ENCODE measurements around the gene PRAMEF20. TPM values are rescaled to one million over a fixed set of nuclear protein-coding genes. Genes with fewer than 3 reads are reported as not detected.
A peak's percentile ranks its signal among the peaks of the same experiment; 100 is the strongest.
"Not testable (repeated sequence)": the region's sequence is repeated elsewhere in the genome, so short reads cannot be mapped to it uniquely, and the experiment has no call there.

The PRAMEF20 gene
- under 1 TPM; 0.62 to 0.87 TPM for total RNA-seq
- 0.28 TPM for polyA plus RNA-seq (ENCODE audit: insufficient read depth, low read depth, low replicate concordance)
- long read RNA-seq, donor 1, result 0 reads
- long read RNA-seq, donor 2, result 0 reads

- 53 to 79% methylated on average over 4 of the region's 4 CpGs for WGBS, 2 donors
- H3K36me3 ChIP-seq (ENCODE audit: low read depth, missing control alignments); H3K27ac ChIP-seq; intact Hi-C loops (cut with DNase I; ENCODE audit: low total_unique reads); H3K4me3 ChIP-seq; DNase-seq; H3K4me1 ChIP-seq; H3K9me3 ChIP-seq; H3K27me3 ChIP-seq: not testable (repeated sequence)
Measured at GRCh38 chr1:13410150-13410549, at the start of gene PRAMEF20. PRAMEF20 (plus strand) TSS chr1:13410450; CDS start chr1:13416355, 5,905 bp downstream.

DNA sequence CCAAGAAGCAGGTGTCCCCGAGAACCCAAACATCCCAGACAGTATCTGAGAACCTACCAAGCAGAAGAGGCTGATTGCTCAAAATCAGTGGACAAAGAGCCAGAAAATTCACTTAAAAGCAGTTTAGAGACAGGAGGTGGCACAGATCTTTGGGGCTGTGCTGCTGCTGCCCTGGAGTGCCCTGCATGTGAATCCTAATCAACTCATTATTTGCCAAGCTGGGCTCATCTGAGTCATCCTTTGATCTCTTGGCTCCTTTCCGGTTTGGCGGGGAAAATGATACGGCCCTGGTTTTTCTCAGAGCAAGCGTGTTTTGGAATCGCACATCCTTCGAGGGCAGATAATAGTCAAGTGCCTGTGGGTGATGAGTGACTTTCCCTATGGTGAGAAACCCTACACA is 47.9 kb upstream of the PRAMEF20 start:
- DNase-seq; H3K36me3 ChIP-seq (ENCODE audit: low read depth, missing control alignments); H3K27me3 ChIP-seq; H3K9me3 ChIP-seq; H3K4me1 ChIP-seq; H3K4me3 ChIP-seq; H3K27ac ChIP-seq; intact Hi-C loops (cut with DNase I; ENCODE audit: low total_unique reads): not testable (repeated sequence)
- WGBS, 2 donors, result 83% methylated on average over 1 of the region's 7 CpGs; no CpG with 5 or more reads in 1 of the 2 donors

- 87 to 90% methylated on average over 2 to 3 of the region's 4 CpGs for WGBS, 2 donors
- H3K27me3 ChIP-seq; H3K4me3 ChIP-seq; H3K36me3 ChIP-seq (ENCODE audit: low read depth, missing control alignments); H3K9me3 ChIP-seq; H3K27ac ChIP-seq; H3K4me1 ChIP-seq; intact Hi-C loops (cut with DNase I; ENCODE audit: low total_unique reads); DNase-seq: not testable (repeated sequence)
Measured at GRCh38 chr1:13364928-13365327, 45.3 kb upstream of the PRAMEF20 start.

DNA sequence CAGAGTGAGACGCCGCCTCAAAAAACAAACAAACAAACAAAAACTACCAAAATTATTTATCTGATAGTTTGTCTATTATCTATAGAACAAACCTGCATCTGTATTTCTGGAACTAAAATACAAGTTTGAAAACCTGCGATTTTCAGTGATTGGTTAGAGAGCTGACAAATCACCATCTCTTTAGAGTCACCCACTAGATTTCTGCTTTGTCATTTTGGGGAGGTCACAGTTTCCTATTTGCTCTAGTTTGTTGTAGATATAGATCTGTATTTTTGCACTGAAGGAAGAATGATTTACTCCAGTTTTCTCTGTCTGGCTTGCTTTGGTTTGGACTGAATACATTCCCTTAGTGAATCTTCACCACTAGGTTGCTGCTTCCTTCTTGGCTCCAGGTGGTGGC is 43.7 kb upstream of the PRAMEF20 start:
- intact Hi-C loops (cut with DNase I; ENCODE audit: low total_unique reads); H3K9me3 ChIP-seq; H3K36me3 ChIP-seq (ENCODE audit: low read depth, missing control alignments); H3K4me1 ChIP-seq; H3K4me3 ChIP-seq; H3K27ac ChIP-seq; H3K27me3 ChIP-seq; DNase-seq: not testable (repeated sequence)
- WGBS, 2 donors, result 86 to 88% methylated on average over 3 of the region's 3 CpGs

DNA sequence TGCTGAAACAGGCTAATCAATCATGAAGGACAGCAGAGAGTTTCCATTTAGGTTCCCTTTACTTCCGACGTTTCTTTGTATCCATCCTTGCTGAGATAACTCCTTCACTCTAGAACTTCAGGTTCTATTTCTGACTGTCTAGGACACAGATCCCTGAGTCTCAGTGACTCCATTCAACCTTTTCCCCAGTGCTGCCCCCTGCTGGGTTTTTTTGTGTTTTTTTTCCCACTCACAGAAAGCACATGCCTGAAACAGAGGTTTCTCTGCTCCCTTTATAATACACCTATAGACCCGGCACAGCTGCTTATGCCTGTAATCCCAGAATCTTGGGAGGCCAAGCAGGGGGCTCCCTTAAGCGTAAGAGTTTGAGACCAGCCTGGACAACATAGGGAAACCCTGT is 41.7 kb upstream of the PRAMEF20 start:
- H3K4me3 ChIP-seq, result not testable (repeated sequence)

DNA sequence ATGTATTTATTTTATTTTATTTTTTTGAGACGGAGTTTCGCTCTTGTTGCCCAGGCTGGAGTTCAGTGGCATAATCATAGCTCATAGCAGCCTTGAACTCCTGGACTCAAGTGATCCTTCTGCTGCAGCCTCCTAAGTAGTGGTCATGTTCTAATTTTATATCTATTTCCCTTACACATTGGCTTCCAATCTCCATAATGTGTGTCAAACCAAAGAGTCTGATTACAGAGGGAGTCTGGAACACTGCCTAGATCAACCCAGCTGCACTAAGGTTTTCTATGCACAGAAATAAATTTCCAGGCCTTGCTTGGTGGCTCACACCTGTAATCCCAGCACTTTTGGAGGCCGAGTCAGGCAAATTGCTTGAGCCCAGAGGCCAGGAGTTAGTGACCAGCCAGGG is 31.3 kb upstream of the PRAMEF20 start:
- H3K36me3 ChIP-seq (ENCODE audit: low read depth, missing control alignments); H3K9me3 ChIP-seq; H3K4me3 ChIP-seq; intact Hi-C loops (cut with DNase I; ENCODE audit: low total_unique reads); H3K4me1 ChIP-seq; DNase-seq; H3K27ac ChIP-seq; H3K27me3 ChIP-seq: not testable (repeated sequence)
- WGBS, 2 donors, result 80 to 95% methylated on average over 3 of the region's 3 CpGs

More for the DNA sequence above, 41.7 kb upstream of the PRAMEF20 start:
- H3K9me3 ChIP-seq; H3K27me3 ChIP-seq; H3K36me3 ChIP-seq (ENCODE audit: low read depth, missing control alignments); H3K4me1 ChIP-seq; intact Hi-C loops (cut with DNase I; ENCODE audit: low total_unique reads); H3K27ac ChIP-seq: not testable (repeated sequence)
- peak; percentile 58 for DNase-seq
- 62 to 64% methylated on average over 4 of the region's 4 CpGs for WGBS, 2 donors
- TF ChIP-seq, protein P1, sequence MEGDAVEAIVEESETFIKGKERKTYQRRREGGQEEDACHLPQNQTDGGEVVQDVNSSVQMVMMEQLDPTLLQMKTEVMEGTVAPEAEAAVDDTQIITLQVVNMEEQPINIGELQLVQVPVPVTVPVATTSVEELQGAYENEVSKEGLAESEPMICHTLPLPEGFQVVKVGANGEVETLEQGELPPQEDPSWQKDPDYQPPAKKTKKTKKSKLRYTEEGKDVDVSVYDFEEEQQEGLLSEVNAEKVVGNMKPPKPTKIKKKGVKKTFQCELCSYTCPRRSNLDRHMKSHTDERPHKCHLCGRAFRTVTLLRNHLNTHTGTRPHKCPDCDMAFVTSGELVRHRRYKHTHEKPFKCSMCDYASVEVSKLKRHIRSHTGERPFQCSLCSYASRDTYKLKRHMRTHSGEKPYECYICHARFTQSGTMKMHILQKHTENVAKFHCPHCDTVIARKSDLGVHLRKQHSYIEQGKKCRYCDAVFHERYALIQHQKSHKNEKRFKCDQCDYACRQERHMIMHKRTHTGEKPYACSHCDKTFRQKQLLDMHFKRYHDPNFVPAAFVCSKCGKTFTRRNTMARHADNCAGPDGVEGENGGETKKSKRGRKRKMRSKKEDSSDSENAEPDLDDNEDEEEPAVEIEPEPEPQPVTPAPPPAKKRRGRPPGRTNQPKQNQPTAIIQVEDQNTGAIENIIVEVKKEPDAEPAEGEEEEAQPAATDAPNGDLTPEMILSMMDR (IDR thresholded peaks at IDR 0.05), result peak in 1 of 3 experiments; percentile 46

GRCh38 chr1:13380380-13380779 is 29.9 kb upstream of the PRAMEF20 start:
- H3K27ac ChIP-seq; DNase-seq; H3K9me3 ChIP-seq; intact Hi-C loops (cut with DNase I; ENCODE audit: low total_unique reads); H3K27me3 ChIP-seq; H3K36me3 ChIP-seq (ENCODE audit: low read depth, missing control alignments); H3K4me1 ChIP-seq; H3K4me3 ChIP-seq: not testable (repeated sequence)
- WGBS, 2 donors, result 77 to 78% methylated on average over 3 of the region's 3 CpGs

- H3K27ac ChIP-seq; H3K36me3 ChIP-seq (ENCODE audit: low read depth, missing control alignments); H3K9me3 ChIP-seq; H3K27me3 ChIP-seq; intact Hi-C loops (cut with DNase I; ENCODE audit: low total_unique reads); H3K4me3 ChIP-seq; DNase-seq; H3K4me1 ChIP-seq: not testable (repeated sequence)
Measured at GRCh38 chr1:13389332-13389731, 20.9 kb upstream of the PRAMEF20 start, which contains the start of gene PRAMEF17. PRAMEF17 (plus strand) TSS chr1:13389632; CDS start chr1:13389658, 26 bp downstream.

- H3K36me3 ChIP-seq (ENCODE audit: low read depth, missing control alignments); DNase-seq; H3K27me3 ChIP-seq; H3K4me3 ChIP-seq; H3K9me3 ChIP-seq; H3K4me1 ChIP-seq; intact Hi-C loops (cut with DNase I; ENCODE audit: low total_unique reads); H3K27ac ChIP-seq: not testable (repeated sequence)
- WGBS, 2 donors, result 78 to 84% methylated on average over 7 of the region's 7 CpGs
Measured at GRCh38 chr1:13393004-13393403, 17.2 kb upstream of the PRAMEF20 start.

- H3K9me3 ChIP-seq; H3K4me1 ChIP-seq; H3K27me3 ChIP-seq; H3K27ac ChIP-seq; H3K4me3 ChIP-seq; intact Hi-C loops (cut with DNase I; ENCODE audit: low total_unique reads); H3K36me3 ChIP-seq (ENCODE audit: low read depth, missing control alignments); DNase-seq: not testable (repeated sequence)
- WGBS, 2 donors, result 47 to 80% methylated on average over 21 to 26 of the region's 32 CpGs
Measured at GRCh38 chr1:13394761-13395160, 15.5 kb upstream of the PRAMEF20 start.

GRCh38 chr1:13395311-13395710 is 14.9 kb upstream of the PRAMEF20 start:
- H3K4me3 ChIP-seq; H3K9me3 ChIP-seq; intact Hi-C loops (cut with DNase I; ENCODE audit: low total_unique reads); DNase-seq; H3K27me3 ChIP-seq; H3K4me1 ChIP-seq; H3K27ac ChIP-seq; H3K36me3 ChIP-seq (ENCODE audit: low read depth, missing control alignments): not testable (repeated sequence)
- WGBS, 2 donors, result 68 to 70% methylated on average over 10 to 22 of the region's 22 CpGs
